Prostate gland (tissue), 2 donors: ENCODE measurements around the gene EXOSC2.

Source experiments
- CTCF ChIP-seq, 4 experiments: fragments of 200-600 bp in 2 of 4; fragments of 450-650 bp in 2 of 4; sonication (generic) in 2 of 4; IDR thresholded peaks; 1 replicate in 3 of 4; 2 replicates in 1 of 4; pipeline ENCODE4 v1.5.1; 2016 to 2019; ENCODE audit warnings: antibody characterized with exemption in 4 of 4, mild to moderate bottlenecking in 2 of 4, moderate library complexity in 2 of 4
- POLR2A ChIP-seq: fragments of 450-650 bp; IDR thresholded peaks from one replicate; pipeline ENCODE4 v1.6.1; 2016; ENCODE audit warnings: antibody characterized with exemption, mild to moderate bottlenecking
- POLR2AphosphoS5 ChIP-seq: sonication (generic); formaldehyde crosslinking; IDR thresholded peaks from one replicate; pipeline ENCODE4 v1.6.1; 2017; ENCODE audit warnings: antibody characterized with exemption

- no peak for TF ChIP-seq CTCF (IDR thresholded peaks at IDR 0.05)
- TF ChIP-seq POLR2A = no peak
- TF ChIP-seq POLR2AphosphoS5 = no peak
Observed at GRCh38 chr9:130669965-130670364, 23.6 kb upstream of the EXOSC2 start.
